IgD-negative memory B cell (primary cell): ENCODE measurements around the gene C7orf33. TPM values are rescaled to one million over a fixed set of nuclear protein-coding genes. Genes with fewer than 3 reads are reported as not detected.
"Not testable (repeated sequence)": the region's sequence is repeated elsewhere in the genome, so short reads cannot be mapped to it uniquely, and the experiment has no call there.

Experiments
- H3K27ac Mint-ChIP-seq, 3 donors: one replicate each; pipeline ENCODE4 v1.8.0; 2020 to 2022; ENCODE audit warnings: mild to moderate bottlenecking in 3 of 3, mixed read lengths in 3 of 3, moderate library complexity in 1 of 3
- H3K27me3 Mint-ChIP-seq: one replicate; pipeline ENCODE4 v1.8.0; 2021; ENCODE audit warnings: mixed read lengths
- H3K36me3 Mint-ChIP-seq: one replicate; pipeline ENCODE4 v1.8.0; 2020; ENCODE audit warnings: mild to moderate bottlenecking, mixed read lengths
- H3K4me1 Mint-ChIP-seq, 3 donors: one replicate each; pipeline ENCODE4 v1.8.0; 2020 to 2022; ENCODE audit warnings: mixed read lengths in 3 of 3, mild to moderate bottlenecking in 1 of 3
- H3K4me3 Mint-ChIP-seq, 4 donors: one replicate each; pipeline ENCODE4 v1.8.0; 2020 to 2022; ENCODE audit warnings: mild to moderate bottlenecking in 4 of 4, mixed read lengths in 4 of 4, moderate library complexity in 3 of 4
- H3K9me3 Mint-ChIP-seq, 3 donors: one replicate each; pipeline ENCODE4 v1.8.0; 2020 to 2021; ENCODE audit warnings: mixed read lengths in 3 of 3, mild to moderate bottlenecking in 1 of 3
- polyA plus RNA-seq: library from polyadenylated mRNA; unstranded; fragments of 300-500 nt; fragmentation: Illumina TruSeq; gene quantifications from one replicate; pipeline ENCODE4 v1.2.3, GENCODE V29; 2021

Gene C7orf33, protein sequence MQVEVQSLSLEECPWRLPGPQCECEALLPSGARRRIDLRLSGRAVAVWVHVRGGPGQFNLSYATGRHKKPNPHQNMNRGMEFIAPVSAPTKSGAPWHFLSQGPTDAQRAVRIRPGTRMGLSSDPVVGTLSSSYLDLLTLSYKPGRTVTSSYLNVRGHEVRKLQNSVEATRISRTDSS
- polyA plus RNA-seq = not detected

DNA sequence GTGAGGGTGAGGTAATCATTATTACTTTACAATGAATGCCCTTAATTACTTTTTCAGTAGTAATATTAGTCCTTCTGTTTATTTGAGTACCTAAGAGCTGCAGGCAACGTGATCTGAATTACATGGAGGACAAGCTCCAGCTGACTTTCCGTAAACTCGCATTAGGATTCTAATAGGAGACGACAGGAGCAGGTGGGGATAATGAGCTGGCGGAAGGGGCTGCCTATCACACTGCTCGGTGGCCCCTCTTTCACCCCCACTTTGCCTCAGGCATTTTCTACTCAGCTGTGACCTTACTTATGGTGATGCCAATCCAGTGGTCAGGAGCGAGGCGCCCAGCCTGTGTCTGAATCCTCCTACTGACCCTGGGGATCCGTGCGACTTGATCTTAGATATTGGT, at the start of gene C7orf33:
TSS of gene C7orf33 (plus strand) at position 296 of the 400 bp plus-strand sequence. CDS start 160 bp downstream, outside the sequence.
- Mint-ChIP-seq H3K27me3 (peaks cover 1% of the 10 kb centered on the region), H3K9me3 (no peaks in the 10 kb centered on the region), H3K27ac (no peak within 1 kb of the TSS), H3K4me1 (no peaks in the 10 kb centered on the region), H3K4me3 (no peak within 1 kb of the TSS), H3K36me3 (no peaks in the 10 kb centered on the region)

DNA sequence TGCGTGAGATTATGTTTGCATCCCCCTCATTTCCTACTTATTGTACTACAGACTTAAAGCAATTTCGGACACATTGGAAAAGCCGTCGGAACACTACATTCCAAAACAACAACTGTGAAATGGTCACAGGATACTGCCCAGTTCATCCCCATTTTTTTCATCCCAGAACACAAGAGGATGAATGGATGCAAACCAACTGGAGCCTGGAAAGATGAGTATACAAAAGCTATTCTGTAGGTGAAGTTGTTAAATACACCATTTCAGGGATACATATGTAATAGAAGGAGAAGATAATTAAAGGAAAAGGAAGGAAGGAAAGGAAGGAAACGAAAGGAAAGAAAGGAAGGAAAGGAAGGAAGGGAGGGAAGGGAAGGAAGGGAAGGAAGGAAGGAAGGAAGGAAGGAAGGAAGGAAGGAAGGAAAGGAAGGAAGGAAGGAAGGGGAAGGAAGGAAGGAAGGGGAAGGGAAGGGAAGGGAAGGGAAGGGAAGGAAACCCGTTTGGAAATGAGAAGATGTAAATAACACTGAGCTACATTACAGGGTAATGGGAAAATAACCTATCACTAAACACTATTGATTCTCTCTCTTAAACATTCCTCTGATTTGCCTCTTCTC, 48.6 kb upstream of the C7orf33 start:
- H3K36me3 Mint-ChIP-seq = peaks cover 3% of the 10 kb centered on the region
- H3K27me3 Mint-ChIP-seq = no peaks in the 10 kb centered on the region
- no peaks in the 10 kb centered on the region for H3K4me1 Mint-ChIP-seq
- H3K4me3 Mint-ChIP-seq = no peak overlapping the region
- H3K9me3 Mint-ChIP-seq = peaks cover 0 to 1% (median 0%) of the 10 kb centered on the region in 3 donors
- H3K27ac Mint-ChIP-seq = no peak overlapping the region

DNA sequence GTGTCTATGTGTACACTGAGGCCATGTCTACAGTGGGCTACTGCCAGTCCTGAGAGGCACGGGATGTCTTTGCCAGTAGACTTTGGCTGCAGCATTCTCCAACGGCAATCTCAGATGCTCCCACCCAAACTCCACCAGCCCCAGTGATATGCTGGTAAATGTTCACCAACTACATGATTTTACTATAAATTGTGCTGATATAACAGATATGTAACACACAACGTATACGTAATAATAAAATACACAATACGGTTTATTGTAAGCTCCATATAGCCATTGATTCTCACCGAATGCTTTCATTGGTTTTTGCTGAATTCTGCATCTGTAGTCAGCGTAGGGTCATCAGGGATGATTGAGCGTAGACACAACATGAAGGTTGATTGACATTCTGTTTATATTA, 47.3 kb upstream of the C7orf33 start:
- H3K27me3 Mint-ChIP-seq = peaks cover 2% of the 10 kb centered on the region
- no peak overlapping the region for H3K27ac Mint-ChIP-seq
- peaks cover 1% of the 10 kb centered on the region for H3K36me3 Mint-ChIP-seq
- no peak overlapping the region for H3K4me3 Mint-ChIP-seq
- H3K4me1 Mint-ChIP-seq = no peaks in the 10 kb centered on the region
- peaks cover 0 to 2% (median 0%) of the 10 kb centered on the region in 3 donors for H3K9me3 Mint-ChIP-seq

DNA sequence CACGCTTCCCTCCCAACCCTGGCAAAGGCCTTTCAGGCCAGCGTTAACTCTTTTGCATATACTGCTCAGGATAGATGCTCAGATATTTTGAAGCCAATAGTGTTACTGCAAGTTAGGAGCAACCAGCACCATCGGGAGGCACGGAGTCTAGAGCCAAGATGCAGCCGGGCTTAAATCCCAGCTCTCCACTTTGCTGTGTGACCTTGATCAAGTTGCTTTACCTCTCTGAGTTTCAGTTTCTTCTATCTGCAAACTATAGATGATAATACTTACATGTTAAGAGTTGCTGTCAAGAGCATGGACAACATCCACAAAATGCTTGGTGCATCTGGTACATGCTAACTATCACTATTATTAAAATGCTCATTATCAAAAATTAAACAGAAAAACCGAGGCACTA, 45.4 kb upstream of the C7orf33 start:
- no peak overlapping the region for H3K4me3 Mint-ChIP-seq
- H3K27ac Mint-ChIP-seq = no peak overlapping the region
- peaks cover 6% of the 10 kb centered on the region for H3K27me3 Mint-ChIP-seq
- H3K36me3 Mint-ChIP-seq = peaks cover 1% of the 10 kb centered on the region
- H3K4me1 Mint-ChIP-seq = no peaks in the 10 kb centered on the region
- H3K9me3 Mint-ChIP-seq = peaks cover 0 to 8% (median 5%) of the 10 kb centered on the region in 3 donors

DNA sequence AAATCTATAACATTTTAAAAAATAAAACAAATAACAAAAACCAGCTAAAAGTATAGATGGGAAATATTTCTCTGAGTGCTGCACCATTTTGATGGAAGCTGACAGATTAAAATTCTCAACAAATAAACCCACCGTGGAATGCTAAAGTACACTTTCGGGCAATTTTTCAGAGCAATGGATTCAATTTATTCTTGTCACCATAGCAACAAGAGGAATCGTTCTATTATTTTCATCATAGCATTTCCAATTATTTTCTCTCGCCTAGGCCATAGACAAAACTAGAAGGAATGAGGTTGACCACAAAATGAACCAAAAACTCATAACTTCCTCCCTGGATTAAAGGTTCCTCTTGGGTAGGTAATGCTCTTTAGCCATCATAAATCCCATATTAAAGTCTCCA, 44.6 kb upstream of the C7orf33 start:
- peaks cover 6% of the 10 kb centered on the region for H3K27me3 Mint-ChIP-seq
- no peaks in the 10 kb centered on the region for H3K4me1 Mint-ChIP-seq
- no peak overlapping the region for H3K4me3 Mint-ChIP-seq
- H3K36me3 Mint-ChIP-seq = peaks cover 1% of the 10 kb centered on the region
- H3K27ac Mint-ChIP-seq = no peak overlapping the region
- peaks cover 0 to 8% (median 5%) of the 10 kb centered on the region in 3 donors for H3K9me3 Mint-ChIP-seq

DNA sequence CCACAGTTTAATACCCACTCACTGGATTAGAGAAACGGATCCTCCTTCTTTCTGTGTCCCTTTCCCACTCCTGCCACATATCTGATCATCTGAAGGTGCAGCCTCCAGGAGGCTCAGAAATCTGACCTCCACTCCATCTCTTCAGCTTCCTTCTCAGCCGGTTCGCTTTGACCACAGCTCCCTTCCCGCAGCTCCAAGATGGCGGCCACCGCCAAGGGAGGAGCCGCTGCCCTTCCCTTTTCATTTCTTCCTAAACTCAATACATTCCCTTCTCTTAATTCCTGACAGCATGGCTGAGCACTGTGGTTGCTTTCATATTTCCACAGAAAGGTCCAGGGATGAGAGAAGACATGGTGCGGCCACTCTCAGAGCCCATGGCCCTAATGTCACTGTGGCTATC, 43.7 kb upstream of the C7orf33 start:
- Mint-ChIP-seq H3K27ac (no peak overlapping the region), H3K9me3 (peaks cover 2 to 8% (median 5%) of the 10 kb centered on the region in 3 donors), H3K36me3 (peaks cover 1% of the 10 kb centered on the region), H3K27me3 (peaks cover 6% of the 10 kb centered on the region), H3K4me3 (no peak overlapping the region), H3K4me1 (no peaks in the 10 kb centered on the region)

DNA sequence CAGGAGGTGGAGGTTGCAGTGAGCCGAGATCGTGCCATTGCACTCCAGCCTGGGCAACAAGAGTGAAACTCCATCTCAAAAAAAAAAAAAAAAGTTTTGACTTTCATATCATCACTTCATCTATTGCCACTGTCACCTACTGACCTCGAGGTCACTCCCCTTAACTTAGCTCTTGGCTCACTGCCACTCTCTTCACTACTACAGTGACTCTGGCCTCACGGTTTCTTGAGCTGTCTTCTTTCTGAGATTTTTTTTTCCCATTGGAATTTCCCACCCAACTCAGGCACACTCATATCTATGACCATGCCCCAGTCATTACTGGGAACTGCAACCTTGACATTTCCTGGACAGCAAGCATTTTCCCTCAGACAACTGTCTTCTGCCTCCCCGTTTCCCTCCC, 42.6 kb upstream of the C7orf33 start:
- Mint-ChIP-seq H3K4me3 (no peak overlapping the region), H3K27me3 (peaks cover 6% of the 10 kb centered on the region), H3K4me1 (no peaks in the 10 kb centered on the region), H3K27ac (no peak overlapping the region), H3K36me3 (peaks cover 1% of the 10 kb centered on the region), H3K9me3 (peaks cover 2 to 8% (median 5%) of the 10 kb centered on the region in 3 donors)

DNA sequence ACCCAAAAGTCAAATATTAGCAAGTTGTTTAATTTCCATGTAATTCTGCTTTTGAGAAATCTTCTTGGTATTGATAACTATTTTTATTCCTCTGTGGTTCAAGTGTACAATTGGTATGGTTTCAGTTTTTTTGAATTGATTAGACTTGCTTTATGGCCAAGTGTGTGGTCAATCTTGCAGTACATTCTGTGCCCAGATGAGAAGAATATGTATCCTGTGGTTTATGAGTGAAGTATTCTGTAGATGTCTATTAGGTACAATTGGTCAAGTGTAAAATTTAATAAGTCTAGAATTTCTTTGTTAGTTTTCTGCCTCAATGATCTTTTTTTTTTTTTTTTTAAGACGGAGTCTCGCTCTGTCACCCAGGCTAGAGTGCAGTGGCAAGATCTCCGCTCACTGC, 36.6 kb upstream of the C7orf33 start:
- Mint-ChIP-seq H3K27ac (no peak overlapping the region), H3K36me3 (no peaks in the 10 kb centered on the region)

DNA sequence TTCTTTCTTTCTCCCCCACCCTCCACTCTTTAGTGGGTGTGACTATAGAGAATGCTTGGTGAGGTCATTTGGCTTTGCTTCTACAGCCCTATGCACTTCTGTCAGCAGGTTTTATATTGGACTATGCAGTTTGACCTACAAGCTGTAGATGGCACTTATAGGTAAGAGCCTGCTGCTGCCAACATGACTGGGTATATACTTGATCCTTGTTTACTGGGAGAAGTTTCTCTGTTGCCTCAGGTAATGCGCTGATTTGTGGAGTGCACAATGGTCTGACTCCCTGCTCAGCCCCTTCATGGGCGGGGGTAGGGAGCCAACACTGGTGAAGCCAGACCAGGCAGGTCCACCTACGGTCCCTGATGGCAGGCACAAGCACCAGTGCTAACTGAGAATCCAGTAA, 33.7 kb upstream of the C7orf33 start:
- Mint-ChIP-seq H3K4me1 (no peaks in the 10 kb centered on the region), H3K27me3 (no peaks in the 10 kb centered on the region), H3K9me3 (peaks cover 0 to 2% (median 0%) of the 10 kb centered on the region in 3 donors), H3K4me3 (no peak overlapping the region), H3K36me3 (no peaks in the 10 kb centered on the region), H3K27ac (no peak overlapping the region)

More for the DNA sequence above, 36.6 kb upstream of the C7orf33 start:
- Mint-ChIP-seq H3K9me3 (peaks cover 2 to 8% (median 6%) of the 10 kb centered on the region in 3 donors), H3K27me3 (no peaks in the 10 kb centered on the region), H3K4me3 (no peak overlapping the region), H3K4me1 (no peaks in the 10 kb centered on the region)

DNA sequence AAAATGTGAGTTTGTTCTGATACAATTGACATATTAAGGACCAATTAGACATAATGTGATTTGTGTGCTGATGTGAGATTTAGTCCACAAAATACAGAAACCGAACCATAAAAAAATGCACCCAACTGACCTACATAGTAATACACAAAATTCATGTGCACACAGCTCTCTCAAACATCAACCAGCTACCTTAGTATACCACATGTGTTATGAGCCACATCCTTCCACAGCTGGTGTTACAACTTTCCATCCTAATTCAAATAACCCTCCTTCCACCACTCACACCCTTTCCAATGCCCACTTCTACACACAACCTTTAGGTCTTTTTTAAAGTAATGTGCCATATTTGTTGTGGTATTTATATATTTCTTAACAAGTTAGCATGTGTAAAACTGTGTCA, 31.7 kb upstream of the C7orf33 start:
- H3K36me3 Mint-ChIP-seq = no peaks in the 10 kb centered on the region
- no peak overlapping the region for H3K27ac Mint-ChIP-seq
- H3K9me3 Mint-ChIP-seq = peaks cover 0 to 2% (median 0%) of the 10 kb centered on the region in 3 donors
- H3K4me1 Mint-ChIP-seq = peaks cover 3% of the 10 kb centered on the region in 3 donors
- no peaks in the 10 kb centered on the region for H3K27me3 Mint-ChIP-seq
- H3K4me3 Mint-ChIP-seq = no peak overlapping the region

DNA sequence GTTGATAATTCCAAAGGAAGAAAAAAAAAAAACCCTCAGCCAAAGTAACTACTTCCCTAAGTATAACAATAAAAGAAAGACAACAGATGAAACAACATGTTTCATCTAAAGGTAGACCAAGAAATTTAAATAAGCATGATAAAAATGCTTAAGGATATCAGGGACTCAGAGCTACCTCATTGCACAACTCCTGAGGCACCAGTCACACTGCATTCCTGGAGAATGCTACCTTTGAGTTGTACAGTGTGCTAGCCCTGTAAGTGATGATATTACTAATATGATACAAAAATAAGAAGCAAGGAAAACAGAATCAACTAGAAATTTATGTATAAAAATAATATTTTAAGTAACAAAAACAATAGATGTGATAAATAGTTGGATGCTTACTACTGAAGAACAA, 29.5 kb upstream of the C7orf33 start:
- H3K36me3 Mint-ChIP-seq = no peaks in the 10 kb centered on the region

DNA sequence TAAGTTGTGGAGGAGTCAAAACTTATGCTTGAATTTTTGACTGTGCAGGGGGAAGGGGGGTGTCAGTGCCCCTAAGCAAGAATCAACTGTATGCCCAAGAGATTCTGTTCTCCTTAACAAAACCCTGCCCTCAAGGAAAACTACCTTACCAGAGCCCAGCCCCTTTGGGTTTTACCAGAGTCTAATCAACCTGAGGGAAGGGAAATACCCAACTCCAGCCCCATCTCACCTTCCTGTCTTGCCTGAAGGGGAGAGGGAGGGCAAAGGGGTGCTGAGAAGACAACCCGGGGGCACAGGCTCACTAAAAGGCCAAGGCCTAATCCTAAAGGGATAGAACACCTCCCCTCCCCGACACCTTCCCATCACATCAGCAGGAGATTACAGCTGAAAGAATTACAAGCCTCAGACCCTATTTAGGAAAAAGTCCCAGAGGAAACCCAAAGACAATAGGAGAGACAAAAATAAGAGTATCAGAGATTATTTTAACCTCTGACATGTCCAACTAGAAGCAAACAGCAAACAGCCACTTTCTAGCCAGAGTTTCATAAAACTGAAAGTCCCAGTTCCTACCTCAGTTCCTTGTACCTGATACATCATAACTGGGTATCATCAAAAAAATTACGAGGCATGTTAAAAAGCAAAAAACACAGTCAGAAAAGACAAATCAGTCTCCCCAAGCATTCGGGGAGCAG, 26.8 kb upstream of the C7orf33 start:
- Mint-ChIP-seq H3K27me3 (no peaks in the 10 kb centered on the region), H3K27ac (peak overlapping the region in 1 of 3 donors; percentile 93), H3K36me3 (no peaks in the 10 kb centered on the region), H3K9me3 (peaks cover 0 to 2% (median 0%) of the 10 kb centered on the region in 3 donors), H3K4me1 (peaks cover 11 to 17% (median 11%) of the 10 kb centered on the region in 3 donors), H3K4me3 (peak overlapping the region in 3 of 4 donors; percentile 65 to 89 (median 87))

More for the DNA sequence above, 29.5 kb upstream of the C7orf33 start:
- H3K4me3 Mint-ChIP-seq = no peak overlapping the region
- H3K27ac Mint-ChIP-seq = no peak overlapping the region
- no peaks in the 10 kb centered on the region for H3K27me3 Mint-ChIP-seq
- peaks cover 0 to 2% (median 0%) of the 10 kb centered on the region in 3 donors for H3K9me3 Mint-ChIP-seq
- H3K4me1 Mint-ChIP-seq = peaks cover 11 to 17% (median 11%) of the 10 kb centered on the region in 3 donors

DNA sequence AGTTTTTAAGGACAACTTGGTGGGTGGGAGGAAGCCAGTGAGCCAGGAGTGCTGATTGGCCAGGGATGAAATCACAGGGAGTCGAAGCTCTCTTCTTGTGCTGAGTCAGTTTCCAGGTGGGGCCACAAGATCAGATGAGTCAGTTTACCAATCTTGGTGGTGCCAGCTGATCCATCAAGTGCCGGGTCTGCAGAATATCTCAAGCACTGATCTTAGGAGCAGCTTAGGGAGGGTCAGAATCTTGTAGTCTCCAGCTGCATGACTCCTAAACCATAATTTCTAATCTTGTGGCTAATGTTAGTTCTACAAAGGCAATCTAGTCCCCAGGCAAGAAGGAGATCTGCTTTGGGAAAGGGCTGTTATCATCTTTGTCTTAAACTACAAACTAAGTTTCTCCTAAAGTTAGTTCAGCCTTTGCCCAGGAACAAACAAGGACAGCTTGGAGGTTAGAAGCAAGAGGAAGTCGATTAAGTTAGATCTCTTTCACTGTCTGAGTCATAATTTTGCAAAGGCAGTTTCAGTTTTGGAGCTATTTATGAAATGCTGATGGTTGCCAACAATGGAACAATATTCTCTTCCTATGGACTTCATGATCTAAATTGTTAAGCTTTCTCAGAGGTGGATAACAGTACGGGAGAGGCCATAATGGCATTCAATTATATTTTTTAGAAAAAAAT, 26.2 kb upstream of the C7orf33 start:
- peaks cover 11 to 17% (median 11%) of the 10 kb centered on the region in 3 donors for H3K4me1 Mint-ChIP-seq
- peak overlapping the region in 1 of 3 donors; percentile 93 for H3K27ac Mint-ChIP-seq
- H3K4me3 Mint-ChIP-seq = peak overlapping the region in 3 of 4 donors; percentile 65 to 89 (median 87)
- H3K36me3 Mint-ChIP-seq, H3K9me3 Mint-ChIP-seq, H3K27me3 Mint-ChIP-seq: not testable (repeated sequence)

DNA sequence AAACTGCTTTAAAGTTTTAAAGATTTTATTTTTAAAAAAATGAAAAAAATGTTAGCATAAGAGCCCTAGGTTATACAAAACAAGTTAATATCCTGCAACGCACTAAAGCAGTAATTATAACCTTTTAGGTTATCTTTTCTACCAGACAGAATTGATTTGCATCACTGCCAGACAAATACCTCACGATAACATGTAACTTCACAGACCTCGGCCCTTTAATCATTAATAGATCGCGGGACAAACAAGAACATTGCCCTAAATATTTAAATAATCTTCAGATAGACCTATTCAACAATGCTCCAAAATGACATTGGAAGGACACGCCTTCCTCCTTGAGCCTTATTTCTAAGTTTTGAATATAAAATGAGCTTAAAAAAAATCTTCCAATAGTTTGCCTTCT, 23.8 kb upstream of the C7orf33 start:
- Mint-ChIP-seq H3K9me3 (no peaks in the 10 kb centered on the region), H3K27me3 (no peaks in the 10 kb centered on the region), H3K27ac (no peak overlapping the region), H3K4me1 (peaks cover 11 to 17% (median 11%) of the 10 kb centered on the region in 3 donors), H3K4me3 (no peak overlapping the region), H3K36me3 (no peaks in the 10 kb centered on the region)

DNA sequence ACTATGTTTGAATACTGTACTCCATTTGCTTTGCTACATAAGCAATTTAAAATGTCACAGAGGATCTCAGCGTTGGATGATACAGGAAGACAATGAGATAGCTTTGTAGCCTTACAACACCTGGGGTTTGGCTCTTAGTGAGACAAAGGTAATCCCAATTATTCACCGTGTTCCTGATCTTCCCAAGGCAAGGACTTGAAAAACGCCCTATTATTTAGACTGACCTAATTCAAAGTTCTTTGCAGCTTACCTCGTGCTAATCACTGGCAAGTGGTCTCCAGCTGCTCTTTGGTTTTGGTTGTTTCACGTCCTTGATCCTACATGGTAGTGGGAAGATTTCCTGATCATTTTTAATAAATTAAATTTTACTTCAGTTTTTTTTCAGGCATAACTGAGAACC, 23.0 kb upstream of the C7orf33 start:
- Mint-ChIP-seq H3K36me3 (no peaks in the 10 kb centered on the region), H3K4me1 (peaks cover 11 to 17% (median 11%) of the 10 kb centered on the region in 3 donors), H3K27me3 (no peaks in the 10 kb centered on the region), H3K27ac (no peak overlapping the region), H3K9me3 (no peaks in the 10 kb centered on the region), H3K4me3 (no peak overlapping the region)
